Neural cell (in vitro differentiated cells): ENCODE measurements around the gene PRR5L. TPM values are rescaled to one million over a fixed set of nuclear protein-coding genes. Genes with fewer than 3 reads are reported as not detected.

Experiments used
- H2AFZ ChIP-seq: fragments of 200-600, 300-800 bp; sonication (generic), shearing (Covaris generic); 2 replicates; pipeline ENCODE4 v1.6.0; 2014; ENCODE audit warnings: low read depth, mild to moderate bottlenecking, antibody characterized with exemption, low read length, moderate library complexity
- H3F3A ChIP-seq: fragments of 200-600 bp; shearing (Covaris generic); 2 replicates; pipeline ENCODE4 v1.6.1; 2016; ENCODE audit warnings: mild to moderate bottlenecking, moderate library complexity, mixed read lengths, antibody characterized with exemption, low read length; ENCODE audit not compliant: insufficient read depth, poor library complexity, severe bottlenecking
- H3K27ac ChIP-seq: fragments of 200-600, 300-800 bp; sonication (generic), shearing (Covaris generic); 2 replicates; pipeline ENCODE4 v1.5.1; 2014; ENCODE audit warnings: mild to moderate bottlenecking, low read length, moderate library complexity
- H3K27me3 ChIP-seq: fragments of 300-800, 200-600 bp; sonication (generic), shearing (Covaris generic); 2 replicates; pipeline ENCODE4 v1.6.0; 2014; ENCODE audit warnings: mild to moderate bottlenecking, low read depth, low read length, moderate library complexity; ENCODE audit not compliant: insufficient read depth
- H3K36me3 ChIP-seq: fragments of 300-800, 200-600 bp; sonication (generic), shearing (Covaris generic); 2 replicates; pipeline ENCODE4 v1.5.1; 2014; ENCODE audit warnings: mild to moderate bottlenecking, antibody characterized with exemption, low read length, moderate library complexity; ENCODE audit not compliant: insufficient read depth
- H3K4me2 ChIP-seq: fragments of 300-800, 200-600 bp; sonication (generic), shearing (Covaris generic); 2 replicates; pipeline ENCODE4 v1.6.0; 2014; ENCODE audit warnings: mild to moderate bottlenecking, low read length
- H3K4me3 ChIP-seq: fragments of 300-800, 200-600 bp; sonication (generic), shearing (Covaris generic); 2 replicates; pipeline ENCODE4 v1.5.1; 2014; ENCODE audit warnings: mild to moderate bottlenecking, low read length, moderate library complexity
- H3K79me2 ChIP-seq: fragments of 200-600 bp; shearing (Covaris generic); replicated peaks from 2 replicates; pipeline ENCODE4 v1.6.0; 2014; ENCODE audit warnings: mild to moderate bottlenecking, low read length, moderate library complexity; ENCODE audit not compliant: insufficient read depth
- H3K9ac ChIP-seq: fragments of 300-800, 200-600 bp; sonication (generic), shearing (Covaris generic); 2 replicates; pipeline ENCODE4 v1.6.1; 2016; ENCODE audit warnings: mild to moderate bottlenecking, low read length, mixed read lengths
- H3K9me2 ChIP-seq: fragments of 200-600 bp; shearing (Covaris generic); 2 replicates; pipeline ENCODE4 v1.6.1; 2016; ENCODE audit warnings: mild to moderate bottlenecking, low read length, mixed read lengths; ENCODE audit not compliant: insufficient read depth
- H3K9me3 ChIP-seq: fragments of 200-600, 300-800 bp; sonication (generic), shearing (Covaris generic); 2 replicates; pipeline ENCODE4 v1.6.1; 2016; ENCODE audit warnings: mild to moderate bottlenecking, mixed run types, low read length, moderate library complexity, mixed read lengths
- H4K20me1 ChIP-seq: fragments of 200-600 bp; shearing (Covaris generic); 2 replicates; pipeline ENCODE4 v1.6.1; 2016; ENCODE audit warnings: mild to moderate bottlenecking, mixed run types; ENCODE audit not compliant: insufficient read depth
- CTCF ChIP-seq: fragments of 450-650 bp; IDR thresholded peaks from 2 replicates; pipeline ENCODE4 v1.5.1; 2014; ENCODE audit warnings: antibody characterized with exemption, mild to moderate bottlenecking, moderate library complexity; ENCODE audit not compliant: poor library complexity, severe bottlenecking
- EP300 ChIP-seq: fragments of 450-650 bp; conservative IDR thresholded peaks from 2 replicates; pipeline ENCODE4 v1.6.1; 2014; ENCODE audit warnings: antibody characterized with exemption, mild to moderate bottlenecking, moderate library complexity; ENCODE audit not compliant: poor library complexity, severe bottlenecking
- EZH2 ChIP-seq: fragments of 200-600, 300-800 bp; shearing (Covaris generic), sonication (generic); IDR thresholded peaks from 2 replicates; pipeline ENCODE4 v1.6.1; 2014; ENCODE audit warnings: antibody characterized with exemption, low read length, borderline replicate concordance, mild to moderate bottlenecking; ENCODE audit not compliant: insufficient read depth, poor library complexity, severe bottlenecking
- MXI1 ChIP-seq: fragments of 450-650 bp; conservative IDR thresholded peaks from 2 replicates; pipeline ENCODE4 v1.6.1; 2014; ENCODE audit warnings: antibody characterized with exemption, mild to moderate bottlenecking; ENCODE audit not compliant: poor library complexity, severe bottlenecking
- POLR2AphosphoS5 ChIP-seq: IDR thresholded peaks from 2 replicates; pipeline ENCODE4 v1.6.1; 2012
- RAD21 ChIP-seq: fragments of 450-650 bp; conservative IDR thresholded peaks from 2 replicates; pipeline ENCODE4 v1.6.1; 2014; ENCODE audit warnings: antibody characterized with exemption, mild to moderate bottlenecking, moderate library complexity
- REST ChIP-seq: IDR thresholded peaks from 2 replicates; pipeline ENCODE4 v1.6.1; 2012; ENCODE audit warnings: borderline replicate concordance
- SMC3 ChIP-seq: fragments of 450-650 bp; conservative IDR thresholded peaks from 2 replicates; pipeline ENCODE4 v1.6.1; 2014; ENCODE audit warnings: antibody characterized with exemption, mild to moderate bottlenecking, moderate library complexity; ENCODE audit not compliant: poor library complexity
- TAF1 ChIP-seq: IDR thresholded peaks from 2 replicates; pipeline ENCODE4 v1.6.1; 2012; ENCODE audit warnings: low read depth
- polyA plus RNA-seq: library from polyadenylated mRNA; depleted of rRNA; stranded (reverse); fragments of >200 nt; gene quantifications from 2 replicates; pipeline ENCODE4 v1.2.3, GENCODE V29; 2014

Gene PRR5L
- polyA plus RNA-seq, 1 donor from 2014 or later: 0.22 TPM

- no peaks in the 10 kb centered on the region for H3K9me2 ChIP-seq
- H3K9ac ChIP-seq: no peak overlapping the region
- no peak overlapping the region for H3K27ac ChIP-seq
- no peaks in the 10 kb centered on the region for H4K20me1 ChIP-seq
- H3K79me2 ChIP-seq: no peaks in the 10 kb centered on the region
- H3K36me3 ChIP-seq: no peaks in the 10 kb centered on the region
- H3F3A ChIP-seq: no peaks in the 10 kb centered on the region
- no peak overlapping the region for H2AFZ ChIP-seq
- H3K9me3 ChIP-seq: no peaks in the 10 kb centered on the region
- H3K4me2 ChIP-seq: no peak overlapping the region
- no peak overlapping the region for H3K4me3 ChIP-seq
- peaks cover 12% of the 10 kb centered on the region for H3K27me3 ChIP-seq
- no peak for TF ChIP-seq REST
- TF ChIP-seq CTCF: no peak
- no peak for TF ChIP-seq MXI1
- TF ChIP-seq EZH2: no peak
- no peak for TF ChIP-seq SMC3
- TF ChIP-seq POLR2AphosphoS5: no peak
- no peak for TF ChIP-seq EP300
- TF ChIP-seq RAD21: no peak
- TF ChIP-seq TAF1: no peak
Observed at GRCh38 chr11:36371181-36371580, 75.1 kb downstream of the PRR5L start.

- Histone ChIP-seq H2AFZ (no peak overlapping the region), H3K9me3 (no peaks in the 10 kb centered on the region), H4K20me1 (no peaks in the 10 kb centered on the region), H3K36me3 (no peaks in the 10 kb centered on the region), H3K9me2 (no peaks in the 10 kb centered on the region), H3K27ac (no peak overlapping the region), H3K4me2 (no peak overlapping the region), H3K4me3 (no peak overlapping the region), H3K9ac (no peak overlapping the region), H3K27me3 (peaks cover 16% of the 10 kb centered on the region), H3F3A (no peaks in the 10 kb centered on the region), H3K79me2 (no peaks in the 10 kb centered on the region)
- no peak for TF ChIP-seq REST
- no peak for TF ChIP-seq EP300
- TF ChIP-seq RAD21: no peak
- TF ChIP-seq MXI1: no peak
Observed at GRCh38 chr11:36371590-36371989, 75.5 kb downstream of the PRR5L start.
